B cell (primary cell): Measurements from ENCODE around the gene CLCN7.

ENCODE experiments used
- CTCF ChIP-seq: fragments of 200-600 bp; IDR thresholded peaks from one replicate; pipeline ENCODE4 v1.8.0; 2022; ENCODE audit warnings: antibody characterized with exemption, mild to moderate bottlenecking
- EZH2 ChIP-seq: IDR thresholded peaks from 2 replicates; pipeline ENCODE4 v1.6.1; 2012; ENCODE audit warnings: borderline replicate concordance, low read depth, mild to moderate bottlenecking, moderate library complexity, low read length; ENCODE audit not compliant: insufficient read depth, poor library complexity, severe bottlenecking

GRCh38 chr16:1499756-1500464, 25.1 kb upstream of the CLCN7 start:
- no peak for TF ChIP-seq CTCF
- no peak for TF ChIP-seq EZH2
